A549 (cell line): ENCODE results near the gene CYLC1. TPM values are rescaled to one million over a fixed set of nuclear protein-coding genes. Genes with fewer than 3 reads are reported as not detected.

ENCODE experiments used
- ATAC-seq, 2 experiments: fragments of 200-7000 bp in 1 of 2; fragments of >200 bp in 1 of 2; cut with Nextera tagmentation in 1 of 2; cut with Tn5 transposase in 1 of 2; 3 replicates each; pipeline versions ENCODE4 v1.8.0 to v1.9.1; 2018 to 2020; ENCODE audit warnings: mild to moderate bottlenecking in 1 of 2, moderate library complexity in 1 of 2
- CTCF ChIA-PET: fragments of 300-600 bp; sonication (Branson Sonifier 250); formaldehyde crosslinking; extraction: SDS; loops from one replicate; lab custom pipeline; 2021; ENCODE audit warnings: antibody characterized with exemption, inconsistent platforms; lab: Yijun Ruan, JAX
- POLR2A ChIA-PET: fragments of 350-600 bp; formaldehyde crosslinking; extraction: SDS; loops from one replicate; lab custom pipeline; 2021; ENCODE audit warnings: antibody characterized with exemption, inconsistent platforms; lab: Yijun Ruan, JAX
- DNase-seq, 2 experiments: peaks; one replicate each; pipeline versions ENCODE4 v3.0.0 to v3.0.0-alpha.2; 2011 to 2016; ENCODE audit warnings: low read depth in 1 of 2, low spot score in 1 of 2
- FAIRE-seq: peaks from 2 replicates; lab custom pipeline; 2011; peaks lifted over from hg19 to GRCh38; lab: Jason Lieb, UNC
- H3K27ac ChIP-seq, 2 experiments: fragments of >200 bp; sonication (Bioruptor Twin); formaldehyde crosslinking; 3 replicates each; pipeline ENCODE4 v1.5.1; 2016 to 2017
- H3K4me1 ChIP-seq: fragments of >200 bp; sonication (Bioruptor Twin); formaldehyde crosslinking; 3 replicates; pipeline ENCODE4 v1.6.1; 2016
- H3K4me2 ChIP-seq: fragments of >200 bp; sonication (Bioruptor Twin); formaldehyde crosslinking; 3 replicates; pipeline ENCODE4 v1.6.1; 2016
- H3K4me3 ChIP-seq: fragments of >200 bp; sonication (Bioruptor Twin); formaldehyde crosslinking; 3 replicates; pipeline ENCODE4 v1.5.1; 2016
- H3K9me3 ChIP-seq: fragments of >200 bp; sonication (Bioruptor Twin); formaldehyde crosslinking; 3 replicates; pipeline ENCODE4 v1.6.1; 2016
- NR3C1 ChIP-seq: fragments of >200 bp; sonication (Bioruptor Twin); formaldehyde crosslinking; IDR thresholded peaks from 3 replicates; pipeline ENCODE4 v1.6.1; 2017
- RAD21 ChIP-seq, 2 experiments: fragments of >200 bp in 1 of 2; sonication (Bioruptor Twin) in 1 of 2; formaldehyde crosslinking in 1 of 2; IDR thresholded peaks in 1 of 2; conservative IDR thresholded peaks in 1 of 2; 2 replicates in 1 of 2; 3 replicates in 1 of 2; pipeline ENCODE4 v1.6.1; 2012 to 2018; ENCODE audit warnings: inconsistent platforms in 1 of 2
- REST ChIP-seq: fragments of 200-600 bp; sonication (generic); IDR thresholded peaks from 2 replicates; pipeline ENCODE4 v1.6.1; 2016; ENCODE audit warnings: antibody characterized with exemption, mild to moderate bottlenecking, moderate library complexity
- WGBS: methylation state at CpG from one replicate; pipeline ENCODE4 v1.1.6; 2017; ENCODE audit errors: missing lambda C conversion rate; 5-methylcytosine and 5-hydroxymethylcytosine counted together
- polyA plus RNA-seq, 4 experiments: library from polyadenylated mRNA; depleted of rRNA in 3 of 4; stranded (reverse); fragments of >200 nt; fragmentation: RNase III in 1 of 4; extraction: RNeasy Plus Mini Kit Qiagen cat#74134 plus additional on column Dnase treatment in 1 of 4; gene quantifications; 2 replicates in 3 of 4; 3 replicates in 1 of 4; pipeline ENCODE4 v1.2.3, GENCODE V29; 2011 to 2017

The CYLC1 gene
- polyA plus RNA-seq, 2 of the 4 experiments (the other 2 are of a cell fraction), result not detected

DNA sequence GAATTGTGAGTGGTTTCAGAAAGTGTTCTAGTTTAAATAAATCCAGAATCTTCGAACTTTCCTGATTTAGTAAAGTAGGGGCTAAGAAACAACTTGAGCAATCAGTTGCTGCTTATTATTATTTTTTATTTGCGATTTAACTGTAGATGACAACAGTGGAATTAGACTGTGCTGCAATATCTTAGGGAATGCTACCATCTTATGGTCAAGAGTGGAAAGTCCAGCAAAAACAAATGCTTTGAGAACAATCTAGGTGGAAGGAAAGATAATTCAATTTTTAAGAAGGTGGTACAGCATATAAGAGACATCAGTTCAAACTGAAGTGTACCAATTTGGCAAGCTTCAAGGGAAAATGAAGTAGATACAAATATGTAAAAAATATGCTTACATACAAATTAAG lies 73.3 kb downstream of the CYLC1 start:
- no peak for ATAC-seq
- peak in 1 of 2 experiments; percentile 0 for DNase-seq
- Histone ChIP-seq H3K9me3 (no peaks in the 10 kb centered on the region), H3K4me2 (no peak overlapping the region), H3K4me3 (no peak overlapping the region), H3K4me1 (no peaks in the 10 kb centered on the region), H3K27ac (no peak overlapping the region)
- 2% methylated on average over 2 of the region's 2 CpGs for WGBS
- TF ChIP-seq NR3C1 (no peak), RAD21 (conservative IDR thresholded peaks at IDR 0.05 in 1 of 2, IDR thresholded peaks at IDR 0.05 in 1 of 2) (peak in 1 of 2 experiments; percentile 33; a peak in 1 of 5 replicates), REST (no peak)
- FAIRE-seq, result no peak
- POLR2A ChIA-PET, result no interaction called here
- CTCF ChIA-PET, result interaction anchor here (1.6 kb wide), 1 partner anchor 18 kb away, joined by 4 read pairs; no protein-coding TSS in a partner anchor
